HG03039 (cell line): ENCODE measurements around the gene MARCKSL1.
"Not testable (repeated sequence)": the region's sequence is repeated elsewhere in the genome, so short reads cannot be mapped to it uniquely, and the experiment has no call there.

Experiments used
- ATAC-seq: cut with Tn5 transposase; IDR thresholded peaks from one replicate; pipeline ENCODE4 v1.9.1; 2021; ENCODE audit warnings: mild to moderate bottlenecking, moderate library complexity; ENCODE audit not compliant: unreplicated experiment

The MARCKSL1 gene, protein sequence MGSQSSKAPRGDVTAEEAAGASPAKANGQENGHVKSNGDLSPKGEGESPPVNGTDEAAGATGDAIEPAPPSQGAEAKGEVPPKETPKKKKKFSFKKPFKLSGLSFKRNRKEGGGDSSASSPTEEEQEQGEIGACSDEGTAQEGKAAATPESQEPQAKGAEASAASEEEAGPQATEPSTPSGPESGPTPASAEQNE

DNA sequence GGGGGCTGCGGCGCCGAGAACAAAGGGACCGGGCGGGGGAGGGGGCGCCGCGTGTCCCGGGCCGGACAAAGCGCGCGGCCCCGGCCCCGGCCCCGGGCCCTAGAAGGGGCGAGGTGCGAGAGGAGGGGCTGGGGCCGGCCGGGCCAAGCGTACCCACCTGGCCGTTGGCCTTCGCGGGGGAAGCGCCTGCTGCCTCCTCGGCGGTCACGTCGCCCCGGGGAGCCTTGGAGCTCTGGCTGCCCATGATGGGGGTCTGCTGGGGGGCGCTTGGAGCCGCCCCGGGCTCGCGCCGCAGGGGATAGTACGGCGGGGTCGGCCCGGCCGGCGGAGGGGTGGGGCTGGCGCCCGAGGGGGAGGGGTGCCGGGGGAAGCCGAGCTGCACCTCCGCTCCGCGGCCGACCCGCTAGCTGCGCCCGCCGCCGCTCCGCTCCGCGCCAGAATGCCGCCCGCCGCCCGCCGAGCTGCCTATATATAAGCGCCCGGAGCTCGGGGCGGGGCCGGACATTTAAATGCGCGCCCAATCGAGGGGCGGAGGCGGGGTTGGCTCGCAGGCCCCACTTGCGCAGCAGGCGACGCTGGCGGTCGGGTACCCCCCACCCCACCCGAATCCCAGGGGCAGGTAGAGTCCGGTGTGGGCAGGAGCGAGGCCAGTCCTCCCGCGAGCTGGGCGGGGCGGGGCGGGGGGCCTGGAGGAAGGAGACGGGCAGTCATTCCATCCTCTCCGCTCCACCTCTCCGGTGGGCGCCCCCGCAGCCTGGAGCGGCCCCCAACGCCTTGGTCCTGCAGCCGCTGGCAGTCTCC is at the start of gene MARCKSL1:
MARCKSL1 (minus strand) TSS at position 444 of the 801 bp plus-strand sequence; CDS start at position 244, 200 bp downstream.
- peak; percentile 34 for ATAC-seq

DNA sequence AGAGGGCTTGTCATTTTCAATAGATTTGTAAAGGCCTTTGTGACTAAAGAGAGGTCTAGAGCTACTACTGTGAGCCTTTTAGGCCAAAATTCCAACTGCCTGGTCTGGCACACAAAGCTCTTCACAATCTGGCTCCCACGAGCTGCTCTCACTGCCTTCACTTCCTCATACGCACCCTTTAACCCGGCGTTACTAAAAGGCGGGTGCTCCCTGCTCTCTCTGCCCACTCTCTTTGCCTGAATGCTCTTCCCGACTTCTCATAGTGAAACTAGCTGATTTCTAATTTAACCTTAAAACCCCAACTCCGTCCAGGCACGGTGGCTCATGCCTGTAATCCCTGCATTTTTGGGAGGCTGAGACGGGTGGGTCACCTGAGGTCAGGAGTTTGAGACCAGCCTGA is 44.0 kb upstream of the MARCKSL1 start:
- ATAC-seq = no peak

DNA sequence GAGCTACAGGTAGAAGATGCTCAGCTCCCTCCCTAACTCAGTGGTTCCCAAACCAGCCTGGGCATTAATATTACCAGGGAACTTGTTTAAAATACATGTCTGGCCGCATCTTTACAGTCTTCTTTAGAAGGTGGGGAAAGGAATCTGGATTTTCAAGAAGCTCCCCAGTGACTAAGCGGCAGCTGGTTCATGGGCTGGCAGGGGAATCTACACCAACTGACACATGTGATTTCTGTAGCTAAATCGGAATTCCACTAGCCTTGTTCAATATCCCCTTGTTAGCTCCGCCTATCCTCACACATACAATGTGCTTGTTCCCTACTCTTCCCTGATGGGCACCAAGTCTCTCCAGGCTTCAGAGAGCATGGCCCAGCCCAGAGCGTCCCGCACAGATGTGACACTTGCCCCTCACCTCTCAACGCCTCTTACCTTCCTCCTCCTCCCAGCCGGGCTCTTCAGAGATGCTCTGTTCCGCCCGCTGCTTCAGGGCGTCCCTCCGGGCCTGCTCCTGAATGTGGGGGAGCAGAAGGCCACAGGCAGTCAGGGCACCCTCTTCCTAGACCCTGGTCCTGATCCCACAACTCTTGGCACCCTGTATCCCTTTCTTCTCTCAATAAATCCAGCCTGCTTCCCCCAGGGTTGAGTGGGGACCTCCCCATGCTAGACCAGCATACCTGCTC is 41.6 kb upstream of the MARCKSL1 start:
- no peak for ATAC-seq

DNA sequence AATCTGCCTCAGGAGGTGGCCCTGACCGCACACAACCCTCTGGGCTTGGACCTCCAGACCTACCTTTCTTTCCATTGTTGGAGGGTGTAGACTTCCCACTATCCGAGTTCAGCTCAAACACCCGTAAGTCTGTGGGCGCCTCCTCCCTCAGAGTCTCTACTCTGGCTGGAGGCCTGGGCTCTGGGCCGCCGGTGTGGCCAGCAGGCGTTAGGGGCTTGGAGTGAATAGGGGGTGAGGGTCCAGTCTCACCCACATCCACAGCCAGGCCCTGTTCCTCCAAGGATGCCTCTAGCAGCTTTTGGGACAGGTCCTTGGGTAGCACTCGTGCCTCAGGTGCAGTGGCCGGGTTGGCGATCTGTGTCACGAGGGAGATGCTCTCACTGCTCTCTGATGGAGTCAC is 40.2 kb upstream of the MARCKSL1 start:
- no peak for ATAC-seq

DNA sequence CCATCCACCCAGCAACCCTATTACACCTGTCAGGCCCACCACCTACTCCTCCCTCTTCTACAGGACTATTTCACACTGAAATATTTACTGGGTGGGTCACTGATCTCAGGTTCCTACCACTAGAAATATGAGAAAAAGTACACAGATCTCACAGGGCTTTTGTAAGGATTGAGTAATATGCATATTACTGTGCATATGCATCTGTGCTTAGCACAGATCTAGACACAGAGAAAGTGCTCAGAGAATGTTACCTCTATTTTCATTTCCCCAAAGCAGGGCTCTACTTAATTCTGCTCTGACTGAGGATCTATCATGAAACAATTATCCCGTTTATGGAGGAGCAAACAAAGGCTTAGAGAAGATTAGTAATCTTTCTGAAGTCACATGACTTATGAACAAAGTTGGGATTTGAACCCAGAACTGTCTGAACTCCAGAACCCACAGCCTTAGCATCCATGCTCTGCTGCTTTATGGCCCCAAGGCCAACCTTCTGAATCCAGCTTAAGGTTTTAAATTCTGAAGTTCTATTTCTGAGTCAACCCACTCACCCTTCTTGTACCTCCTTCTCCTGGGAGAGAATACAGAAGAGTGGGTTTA is 38.1 kb upstream of the MARCKSL1 start:
- ATAC-seq = no peak

DNA sequence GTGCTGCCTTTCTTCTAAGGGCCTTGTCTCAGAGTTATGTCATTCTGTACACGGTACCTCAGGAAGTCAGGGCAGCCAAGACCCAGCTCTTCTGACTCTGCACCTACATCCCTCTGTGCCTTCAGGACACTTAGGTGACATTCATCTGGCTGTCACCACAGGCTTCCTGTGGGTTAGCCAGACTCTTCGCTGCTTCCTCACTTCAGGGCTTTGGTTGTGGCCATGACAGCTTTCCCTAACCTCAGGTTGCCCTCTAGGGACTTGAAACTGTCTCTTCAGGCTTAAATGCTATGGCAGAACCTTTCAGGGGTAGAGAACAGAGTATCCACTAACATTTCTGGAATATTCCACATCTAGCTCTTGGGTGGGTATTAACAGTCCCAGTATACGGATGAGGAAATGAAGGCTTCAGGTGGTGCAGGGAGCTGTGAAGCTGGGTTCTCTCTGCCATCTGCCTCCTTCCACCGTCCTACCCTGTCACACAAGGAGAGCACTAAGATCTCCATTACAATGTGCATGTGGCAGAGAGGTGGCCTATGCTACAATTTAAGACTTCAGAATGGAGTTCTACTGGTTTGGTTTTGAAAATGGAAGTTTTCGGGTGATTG is 36.2 kb upstream of the MARCKSL1 start:
- ATAC-seq = no peak

DNA sequence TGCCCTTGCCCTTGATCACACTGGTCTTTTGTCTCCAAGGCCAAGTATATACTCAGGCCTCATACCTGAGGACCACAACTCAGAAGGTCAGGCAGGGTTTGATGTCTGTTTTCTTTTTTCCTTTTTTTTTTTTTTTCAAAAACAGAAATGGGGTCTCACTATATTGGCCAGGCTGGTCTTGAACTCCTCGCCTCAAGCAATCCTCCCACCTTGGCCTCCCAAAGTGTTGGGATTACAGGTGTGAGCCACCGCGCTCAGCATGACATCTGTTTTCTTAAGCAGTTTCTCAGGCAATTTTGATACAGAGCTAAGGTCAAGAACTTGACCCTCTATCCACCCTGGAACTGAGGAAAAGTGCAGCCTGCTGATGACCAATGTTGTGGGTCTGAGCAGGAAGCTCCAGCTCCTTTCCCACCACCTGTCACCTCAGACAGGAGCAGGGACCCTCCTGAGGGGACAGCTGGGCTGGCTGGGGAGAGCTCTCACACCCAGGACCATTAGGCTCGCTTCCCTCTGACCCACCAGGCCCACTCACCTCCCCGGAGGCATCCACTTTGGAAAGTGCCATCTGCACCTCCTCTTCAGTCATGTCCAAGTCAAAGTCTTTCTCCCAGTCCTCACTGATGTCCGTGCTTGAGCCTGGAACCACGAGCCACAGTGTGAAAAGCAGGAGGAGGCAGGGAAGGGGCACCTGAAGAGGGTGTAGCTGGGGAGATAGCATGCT is 32.0 kb upstream of the MARCKSL1 start:
- ATAC-seq = no peak

DNA sequence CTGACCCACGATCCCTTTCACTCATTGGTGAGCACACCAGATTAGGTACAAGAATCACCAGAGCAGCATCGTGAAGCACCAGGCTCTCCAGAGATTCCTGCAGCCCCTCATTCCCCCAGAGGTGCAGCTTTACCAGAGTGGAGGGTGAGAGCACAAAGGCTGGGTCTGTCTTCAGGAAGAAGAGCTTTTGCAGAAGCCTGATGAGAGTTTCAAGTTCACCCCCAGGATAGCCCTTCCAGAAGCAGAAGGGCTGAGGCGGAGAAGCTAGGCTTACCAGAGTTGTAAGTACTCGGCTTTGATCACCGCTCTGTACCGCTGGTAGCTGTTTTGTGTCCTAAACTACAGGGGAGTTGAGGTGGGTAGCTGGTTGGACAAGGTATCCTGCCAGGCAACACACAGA is 29.4 kb upstream of the MARCKSL1 start:
- no peak for ATAC-seq

DNA sequence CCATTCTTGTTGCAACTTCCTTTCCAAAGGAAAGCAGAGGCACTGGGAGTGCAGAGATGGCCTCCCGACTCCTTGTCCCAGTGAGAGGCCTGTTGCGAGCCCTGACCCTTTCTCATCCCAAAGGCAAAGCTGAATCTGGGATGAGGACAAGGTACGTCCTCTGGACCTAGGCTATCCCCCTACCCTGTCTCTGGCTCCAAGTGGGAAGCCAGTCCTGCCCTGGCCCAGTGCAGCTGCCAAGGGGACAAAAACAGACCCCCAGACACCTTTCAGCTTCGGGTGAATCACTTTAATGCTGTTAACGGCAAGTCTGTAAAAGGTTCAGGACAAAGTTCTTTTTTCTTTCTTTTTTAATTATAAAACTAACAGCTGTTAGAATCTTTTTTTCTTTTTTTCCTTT is 28.8 kb upstream of the MARCKSL1 start:
- ATAC-seq = no peak

DNA sequence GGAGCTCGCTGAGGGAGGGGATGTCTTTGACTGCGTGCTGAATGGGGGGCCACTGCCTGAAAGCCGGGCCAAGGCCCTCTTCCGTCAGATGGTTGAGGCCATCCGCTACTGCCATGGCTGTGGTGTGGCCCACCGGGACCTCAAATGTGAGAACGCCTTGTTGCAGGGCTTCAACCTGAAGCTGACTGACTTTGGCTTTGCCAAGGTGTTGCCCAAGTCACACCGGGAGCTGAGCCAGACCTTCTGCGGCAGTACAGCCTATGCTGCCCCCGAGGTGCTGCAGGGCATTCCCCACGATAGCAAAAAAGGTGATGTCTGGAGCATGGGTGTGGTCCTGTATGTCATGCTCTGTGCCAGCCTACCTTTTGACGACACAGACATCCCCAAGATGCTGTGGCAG is 27.7 kb upstream of the MARCKSL1 start:
- ATAC-seq = no peak

DNA sequence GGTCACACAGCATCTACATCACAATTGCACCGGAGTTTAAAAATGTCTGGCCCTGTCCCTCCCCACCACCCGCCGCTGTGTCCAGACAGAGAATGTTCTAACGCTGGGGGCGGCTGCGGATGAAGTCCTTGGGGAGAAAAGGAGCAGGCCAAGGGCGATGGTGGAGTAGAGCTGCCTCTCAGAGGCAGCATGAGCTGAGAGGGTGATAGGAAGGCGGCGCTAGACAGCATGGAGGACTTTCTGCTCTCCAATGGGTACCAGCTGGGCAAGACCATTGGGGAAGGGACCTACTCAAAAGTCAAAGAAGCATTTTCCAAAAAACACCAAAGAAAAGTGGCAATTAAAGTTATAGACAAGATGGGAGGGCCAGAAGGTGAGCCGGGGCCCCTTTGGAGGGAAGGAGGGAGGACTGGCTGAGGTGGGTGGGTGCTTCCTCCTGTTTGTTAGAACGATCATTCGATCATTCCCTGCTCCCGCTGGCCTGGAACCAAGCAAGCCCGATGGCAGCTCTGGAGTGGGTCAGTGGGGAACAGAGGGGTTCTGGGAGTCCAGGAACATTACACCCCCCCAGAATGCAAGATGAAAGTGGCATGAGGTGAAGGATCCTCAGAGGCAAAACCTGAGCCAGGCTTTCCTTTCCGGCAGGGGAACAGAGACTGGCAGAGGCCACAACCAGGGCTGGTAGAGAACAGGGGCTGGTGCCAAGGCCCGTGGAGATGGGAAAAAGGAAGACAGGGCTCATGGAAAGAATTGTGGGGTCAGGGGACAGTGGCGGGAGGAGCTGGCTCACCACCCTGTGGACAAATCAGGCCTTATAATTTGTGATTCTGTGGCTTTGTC is 26.7 kb upstream of the MARCKSL1 start, which contains the start of the genes FAM229A and TSSK3:
FAM229A (minus strand) TSS at position 12 of the 840 bp plus-strand sequence. CDS start 394 bp downstream, outside the sequence.
TSSK3 (plus strand) TSS at position 66 of the 840 bp plus-strand sequence; CDS start at position 229, 163 bp downstream.
- no peak for ATAC-seq

DNA sequence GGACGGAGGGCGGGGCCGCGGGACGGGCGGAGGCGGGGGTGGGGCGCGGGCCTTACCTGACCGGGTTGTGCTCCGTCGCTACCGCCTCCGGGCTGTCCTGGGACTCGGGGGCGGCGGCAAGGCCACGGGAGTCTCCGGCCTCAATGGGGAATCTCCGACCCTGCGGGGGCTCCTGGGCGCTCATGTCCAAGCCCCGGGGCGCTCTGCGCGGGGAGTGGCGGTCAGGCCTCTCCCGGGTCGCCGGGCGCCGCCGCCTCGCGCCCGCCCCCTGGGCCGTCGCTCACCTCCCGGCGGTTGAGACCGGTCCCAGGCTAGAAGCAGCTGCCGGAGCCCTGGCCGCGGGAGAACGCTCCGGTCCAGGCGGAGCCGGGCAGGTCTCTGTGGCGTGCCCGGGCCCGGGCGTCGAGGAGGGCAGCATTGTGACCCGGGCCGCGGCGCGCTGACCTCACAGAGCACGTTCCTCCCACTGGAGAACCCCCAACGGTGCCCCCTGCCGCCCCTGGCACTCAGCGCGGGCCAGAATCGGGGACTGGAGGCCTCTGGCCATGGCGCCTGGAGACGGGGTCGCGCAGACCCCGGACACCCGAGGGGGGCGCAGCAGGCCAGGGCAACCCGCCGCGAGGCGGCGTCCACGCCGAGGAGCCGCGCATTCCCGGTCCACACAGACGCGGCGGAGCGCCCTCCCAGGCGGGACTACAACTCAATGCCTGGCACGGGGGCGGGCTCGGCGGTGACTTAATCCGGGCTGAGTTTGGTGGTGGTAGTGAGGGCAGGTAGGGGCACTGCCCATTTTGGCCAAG is 25.8 kb upstream of the MARCKSL1 start:
- ATAC-seq = no peak

DNA sequence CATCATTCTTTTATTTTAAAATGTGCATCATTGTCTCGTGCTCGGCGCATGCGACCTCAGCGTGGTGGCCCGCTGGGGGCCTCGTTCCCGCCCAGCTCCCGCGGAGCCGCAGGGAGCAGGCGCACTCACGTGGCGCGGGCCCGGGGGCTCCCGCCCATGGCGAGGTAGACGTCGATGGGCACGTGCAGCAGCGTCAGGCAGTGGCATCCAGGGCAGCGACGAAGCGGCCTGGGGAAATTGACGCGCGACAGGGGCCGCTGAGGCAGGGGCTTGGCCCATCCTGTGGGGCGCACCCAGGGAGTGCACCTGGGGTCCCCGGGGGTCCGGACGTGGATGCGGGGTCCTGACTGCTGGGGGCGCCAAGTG is 25.3 kb upstream of the MARCKSL1 start:
- ATAC-seq = no peak

DNA sequence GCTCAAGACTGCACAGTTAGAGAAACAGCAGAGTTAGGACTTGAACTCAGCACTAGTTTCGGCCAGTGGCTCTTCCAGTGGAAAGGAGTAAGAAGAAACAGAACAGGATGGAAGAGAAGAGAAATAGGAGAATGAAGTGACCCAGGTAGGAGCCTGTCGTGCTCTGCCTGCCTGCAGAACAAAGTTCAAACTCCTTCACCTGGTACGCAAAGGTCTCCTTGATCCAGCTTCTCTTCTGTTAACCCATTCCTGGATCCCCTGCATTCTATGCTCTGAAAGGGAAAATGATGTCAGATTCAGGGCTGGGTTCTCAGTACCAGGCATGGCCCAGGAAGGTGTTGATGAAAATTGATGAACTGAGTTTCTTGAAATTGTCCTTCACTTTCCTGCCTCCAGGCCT is 22.4 kb upstream of the MARCKSL1 start:
- ATAC-seq = no peak

DNA sequence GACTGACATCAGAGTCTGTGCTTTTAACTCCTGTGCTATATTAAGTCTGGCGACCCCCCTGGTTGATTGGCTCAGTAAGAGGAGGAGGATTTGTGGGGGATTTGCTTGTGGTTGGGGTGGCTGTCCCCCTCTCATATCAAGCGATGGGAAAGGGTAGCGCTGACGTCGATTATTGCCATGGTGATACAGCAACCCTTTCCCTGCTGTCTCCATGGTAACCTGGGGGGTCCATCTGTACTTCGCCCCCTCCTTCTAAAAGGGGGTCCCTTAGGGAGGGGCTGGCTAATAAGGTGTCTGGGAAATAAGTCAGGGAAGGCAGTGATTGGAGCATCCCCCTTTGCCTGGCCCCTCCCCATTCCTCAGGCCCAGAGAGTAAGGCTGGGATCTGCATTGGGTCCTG is 21.6 kb upstream of the MARCKSL1 start:
- ATAC-seq = no peak

DNA sequence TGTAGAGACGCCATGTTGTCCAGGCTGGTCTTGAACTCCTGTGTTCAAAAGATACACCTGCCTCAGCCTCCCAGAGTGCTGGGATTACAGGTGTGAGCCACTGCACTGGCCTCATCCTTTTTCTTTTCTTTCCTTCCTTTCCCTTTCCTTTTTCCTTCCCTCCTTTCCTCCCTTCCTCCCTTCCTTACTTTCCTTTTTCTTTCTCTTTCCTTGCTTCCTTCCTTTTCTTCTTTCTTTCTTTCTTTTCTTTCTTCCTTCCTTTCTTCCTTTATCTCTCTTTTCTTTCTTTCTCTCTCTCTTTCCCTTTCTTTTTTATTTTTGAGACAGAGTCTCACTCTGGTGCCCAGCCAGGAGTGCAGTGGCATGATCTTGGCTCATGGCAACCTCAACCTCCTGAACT is 20.4 kb upstream of the MARCKSL1 start:
- ATAC-seq = no peak

DNA sequence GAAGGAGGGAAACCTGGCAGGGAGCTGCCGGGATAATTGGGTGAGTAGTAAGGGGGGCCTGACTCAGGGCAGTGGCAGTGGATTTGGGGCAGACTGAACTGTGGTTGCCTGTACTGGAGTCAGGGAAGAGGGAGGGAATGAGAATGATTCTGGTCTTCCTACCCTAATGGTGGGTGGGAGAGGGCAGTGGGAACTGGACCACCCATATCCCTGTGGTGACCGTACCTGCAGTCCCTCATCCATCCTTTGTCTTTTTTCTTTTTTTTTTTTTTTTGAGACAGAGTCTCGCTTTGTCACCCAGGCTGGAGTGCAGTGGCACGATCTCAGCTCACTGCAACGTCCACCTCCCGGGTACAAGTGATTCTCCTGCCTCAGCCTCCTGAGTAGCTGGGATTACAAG is 19.7 kb upstream of the MARCKSL1 start:
- ATAC-seq = not testable (repeated sequence)

DNA sequence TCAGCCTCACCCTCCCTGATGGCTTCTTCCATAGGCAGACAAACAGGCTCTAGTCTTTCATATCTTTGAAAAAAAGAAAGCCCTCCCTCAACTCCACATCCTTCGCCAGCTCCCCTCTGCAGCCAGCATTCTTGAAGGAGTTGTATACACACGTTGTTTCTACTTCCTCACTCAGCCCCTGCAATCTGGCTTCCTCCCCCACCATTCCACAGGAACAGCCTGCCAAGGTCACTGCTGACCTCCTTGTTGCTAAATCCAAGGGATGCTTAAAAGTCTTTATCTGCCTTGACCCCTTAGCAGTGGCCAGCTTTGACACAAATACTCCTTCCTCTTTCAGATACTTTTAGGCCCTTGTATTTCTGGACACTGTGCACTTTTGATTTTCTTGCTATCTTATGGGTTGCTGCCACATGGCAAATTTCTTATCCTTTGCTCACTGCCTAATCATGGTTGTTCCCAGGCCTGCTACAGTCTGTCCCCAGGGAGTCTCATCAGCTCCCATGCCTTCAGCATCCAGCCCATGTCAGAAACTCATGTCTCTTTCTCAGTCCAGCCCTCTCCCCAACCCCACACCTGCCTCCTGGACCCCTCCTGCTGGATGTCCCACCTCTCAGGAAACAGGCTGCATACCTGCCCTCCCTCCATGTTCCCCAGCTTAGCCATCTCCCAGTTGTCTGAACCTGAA is 18.0 kb upstream of the MARCKSL1 start:
- ATAC-seq = no peak
